Large intestine (tissue), 3 donors: ENCODE results near the gene C1orf210. TPM values are rescaled to one million over a fixed set of nuclear protein-coding genes. Genes with fewer than 3 reads are reported as not detected.

Experiments used
- DNase-seq, 2 donors: peaks; one replicate each; pipeline versions ENCODE4 v3.0.0 to v3.0.0-alpha.2; 2013
- H3K27ac ChIP-seq: one replicate; pipeline ENCODE4 v1.5.1; 2013; ENCODE audit warnings: low read length
- H3K27me3 ChIP-seq: 2 replicates; pipeline ENCODE4 v1.6.1; 2013; ENCODE audit warnings: low read length; ENCODE audit not compliant: control insufficient read depth, insufficient read depth
- H3K36me3 ChIP-seq: 2 replicates; pipeline ENCODE4 v1.6.1; 2013; ENCODE audit warnings: low read length; ENCODE audit not compliant: control insufficient read depth, insufficient read depth
- H3K4me1 ChIP-seq: one replicate; pipeline ENCODE4 v1.6.1; 2013; ENCODE audit warnings: low read length; ENCODE audit not compliant: control insufficient read depth, insufficient read depth
- H3K4me3 ChIP-seq: one replicate; pipeline ENCODE4 v1.5.1; 2013; ENCODE audit warnings: low read length
- H3K9me3 ChIP-seq: one replicate; pipeline ENCODE4 v1.6.1; 2013; ENCODE audit warnings: mild to moderate bottlenecking, low read depth, low read length, moderate library complexity; ENCODE audit not compliant: control insufficient read depth
- WGBS: methylation state at CpG from one replicate; pipeline ENCODE4 v1.1.5; 2013; ENCODE audit warnings: low lambda C conversion rate; ENCODE audit not compliant: insufficient coverage; 5-methylcytosine and 5-hydroxymethylcytosine counted together
- polyA plus RNA-seq: library from polyadenylated mRNA; unstranded; fragments of 120-200 nt; gene quantifications from one replicate; pipeline ENCODE4 v1.2.1, GENCODE V29; 2013

The C1orf210 gene
- polyA plus RNA-seq, 1 donor: 46.2 TPM

- Histone ChIP-seq H3K36me3 (no peaks in the 10 kb centered on the region), H3K4me3 (no peak overlapping the region), H3K4me1 (no peaks in the 10 kb centered on the region), H3K27ac (no peak overlapping the region), H3K27me3 (no peaks in the 10 kb centered on the region), H3K9me3 (no peaks in the 10 kb centered on the region)
- DNase-seq: no peak
- WGBS: 80% methylated on average over 1 of the region's 24 CpGs
Measured at GRCh38 chr1:43312663-43313515, 27.5 kb upstream of the C1orf210 start.

DNA sequence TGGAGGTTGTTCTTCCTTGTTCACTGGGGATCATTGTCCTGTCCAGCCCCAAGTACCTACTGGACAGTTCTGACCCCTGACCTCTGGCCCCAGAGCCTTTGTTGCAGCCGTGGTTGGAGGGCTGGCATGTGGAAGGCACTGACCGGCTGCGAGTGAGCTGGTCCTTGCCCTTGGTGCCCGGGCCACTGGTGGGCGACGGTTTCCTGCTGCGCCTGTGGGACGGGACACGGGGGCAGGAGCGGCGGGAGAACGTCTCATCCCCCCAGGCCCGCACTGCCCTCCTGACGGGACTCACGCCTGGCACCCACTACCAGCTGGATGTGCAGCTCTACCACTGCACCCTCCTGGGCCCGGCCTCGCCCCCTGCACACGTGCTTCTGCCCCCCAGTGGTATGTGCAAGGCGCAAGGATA, 26.8 kb upstream of the C1orf210 start:
- no CpG with 5 or more reads among the region's 19 CpGs for WGBS
- no peaks in the 10 kb centered on the region for H3K9me3 ChIP-seq
- no peaks in the 10 kb centered on the region for H3K27me3 ChIP-seq
- DNase-seq: no peak
- no peak overlapping the region for H3K27ac ChIP-seq
- H3K4me3 ChIP-seq: no peak overlapping the region
- H3K4me1 ChIP-seq: no peaks in the 10 kb centered on the region
- H3K36me3 ChIP-seq: no peaks in the 10 kb centered on the region

DNA sequence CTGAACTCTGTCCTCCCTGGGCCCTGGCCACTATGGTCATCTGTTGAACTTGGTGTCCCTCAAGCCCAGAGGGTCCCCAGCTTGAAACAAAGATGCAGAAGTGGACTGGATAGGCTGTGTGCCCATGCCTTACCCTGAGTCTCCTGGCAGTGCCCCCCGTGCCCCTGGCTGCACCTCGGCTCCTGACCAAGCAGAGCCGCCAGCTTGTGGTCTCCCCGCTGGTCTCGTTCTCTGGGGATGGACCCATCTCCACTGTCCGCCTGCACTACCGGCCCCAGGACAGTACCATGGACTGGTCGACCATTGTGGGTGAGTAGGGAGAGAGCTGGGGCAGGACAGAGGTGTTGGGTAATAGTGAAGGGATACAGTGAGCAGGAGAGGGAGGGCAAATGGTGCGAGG, 26.1 kb upstream of the C1orf210 start:
- Histone ChIP-seq H3K4me3 (no peak overlapping the region), H3K27ac (no peak overlapping the region), H3K27me3 (no peaks in the 10 kb centered on the region), H3K4me1 (no peaks in the 10 kb centered on the region), H3K9me3 (no peaks in the 10 kb centered on the region), H3K36me3 (no peaks in the 10 kb centered on the region)
- no peak for DNase-seq
- no CpG with 5 or more reads among the region's 9 CpGs for WGBS

GRCh38 chr1:43309405-43310025, 24.1 kb upstream of the C1orf210 start:
- no CpG with 5 or more reads among the region's 13 CpGs for WGBS

DNA sequence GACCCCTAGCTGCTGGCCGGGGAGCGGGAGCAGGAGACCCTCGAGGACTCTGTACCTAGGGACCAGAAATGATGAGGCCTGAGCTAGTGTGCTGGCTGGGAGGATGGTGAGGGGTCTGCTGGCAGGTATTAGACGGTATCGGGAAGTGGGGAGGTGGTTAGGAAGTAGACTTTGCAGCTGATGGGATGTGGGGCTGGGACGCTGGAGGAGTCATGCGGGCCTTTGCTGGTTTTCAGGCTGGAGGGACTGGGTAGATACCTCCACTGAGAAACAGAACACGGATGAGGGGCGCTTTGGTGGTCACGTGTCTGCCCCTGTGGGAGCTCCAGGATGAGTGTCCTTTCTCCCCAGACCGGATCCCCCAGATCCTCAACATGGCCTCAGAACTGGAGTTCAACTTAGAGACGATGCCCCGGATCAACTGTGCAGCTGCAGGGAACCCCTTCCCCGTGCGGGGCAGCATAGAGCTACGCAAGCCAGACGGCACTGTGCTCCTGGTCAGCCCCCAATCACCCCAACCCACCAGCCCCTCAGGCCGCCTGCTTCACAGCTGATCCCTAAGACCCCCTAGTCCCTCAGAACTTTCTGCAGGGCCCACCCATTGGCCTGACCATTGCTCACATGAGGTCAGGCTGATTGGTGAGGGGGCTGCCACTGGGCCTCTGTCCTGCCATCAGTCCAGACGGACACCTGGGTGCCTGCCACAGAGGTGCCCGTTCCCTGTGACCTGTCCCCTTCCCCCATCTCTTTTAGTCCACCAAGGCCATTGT, 23.4 kb upstream of the C1orf210 start:
- no peaks in the 10 kb centered on the region for H3K27me3 ChIP-seq
- H3K4me1 ChIP-seq: peaks cover 1% of the 10 kb centered on the region
- no peak overlapping the region for H3K4me3 ChIP-seq
- no peak for DNase-seq
- no peak overlapping the region for H3K27ac ChIP-seq
- no peaks in the 10 kb centered on the region for H3K9me3 ChIP-seq
- no CpG with 5 or more reads among the region's 20 CpGs for WGBS
- no peaks in the 10 kb centered on the region for H3K36me3 ChIP-seq

More at GRCh38 chr1:43309405-43310025, 24.1 kb upstream of the C1orf210 start:
- Histone ChIP-seq H3K9me3 (no peaks in the 10 kb centered on the region), H3K36me3 (no peaks in the 10 kb centered on the region), H3K4me1 (no peaks in the 10 kb centered on the region), H3K27ac (no peak overlapping the region), H3K4me3 (no peak overlapping the region), H3K27me3 (no peaks in the 10 kb centered on the region)
- DNase-seq: no peak

DNA sequence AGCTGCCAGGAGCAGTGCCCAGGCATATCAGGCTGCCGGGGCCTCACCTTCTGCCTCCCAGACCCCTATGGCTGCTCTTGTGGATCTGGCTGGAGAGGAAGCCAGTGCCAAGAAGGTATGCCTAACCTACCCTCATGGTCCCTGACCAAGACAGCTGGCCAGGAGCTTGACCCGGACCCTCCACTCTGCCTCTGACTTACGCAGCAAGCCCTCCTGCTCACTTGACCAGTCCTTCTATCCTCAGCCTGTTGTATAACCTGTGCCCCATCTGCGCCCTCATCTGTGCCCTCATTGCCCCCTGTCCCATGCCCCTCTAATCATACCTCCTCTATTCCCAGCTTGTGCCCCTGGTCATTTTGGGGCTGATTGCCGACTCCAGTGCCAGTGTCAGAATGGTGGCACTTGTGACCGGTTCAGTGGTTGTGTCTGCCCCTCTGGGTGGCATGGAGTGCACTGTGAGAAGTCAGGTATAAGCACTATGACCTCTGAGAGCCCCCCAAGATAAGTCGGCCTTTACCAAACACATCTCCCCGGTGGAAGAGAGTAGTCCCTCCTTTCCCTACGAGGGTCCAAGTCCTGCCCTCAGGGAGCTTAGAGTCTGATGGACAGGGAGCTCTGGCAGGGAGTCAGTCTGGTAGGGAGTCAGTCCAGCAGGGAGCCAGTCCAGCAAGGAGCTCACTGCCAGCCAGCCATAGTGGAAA, 22.2 kb upstream of the C1orf210 start:
- Histone ChIP-seq H3K4me3 (no peak overlapping the region), H3K36me3 (no peaks in the 10 kb centered on the region), H3K9me3 (no peaks in the 10 kb centered on the region), H3K27me3 (no peaks in the 10 kb centered on the region), H3K27ac (no peak overlapping the region), H3K4me1 (peaks cover 11% of the 10 kb centered on the region)
- DNase-seq: no peak
- WGBS: 100% methylated on average over 2 of the region's 9 CpGs

DNA sequence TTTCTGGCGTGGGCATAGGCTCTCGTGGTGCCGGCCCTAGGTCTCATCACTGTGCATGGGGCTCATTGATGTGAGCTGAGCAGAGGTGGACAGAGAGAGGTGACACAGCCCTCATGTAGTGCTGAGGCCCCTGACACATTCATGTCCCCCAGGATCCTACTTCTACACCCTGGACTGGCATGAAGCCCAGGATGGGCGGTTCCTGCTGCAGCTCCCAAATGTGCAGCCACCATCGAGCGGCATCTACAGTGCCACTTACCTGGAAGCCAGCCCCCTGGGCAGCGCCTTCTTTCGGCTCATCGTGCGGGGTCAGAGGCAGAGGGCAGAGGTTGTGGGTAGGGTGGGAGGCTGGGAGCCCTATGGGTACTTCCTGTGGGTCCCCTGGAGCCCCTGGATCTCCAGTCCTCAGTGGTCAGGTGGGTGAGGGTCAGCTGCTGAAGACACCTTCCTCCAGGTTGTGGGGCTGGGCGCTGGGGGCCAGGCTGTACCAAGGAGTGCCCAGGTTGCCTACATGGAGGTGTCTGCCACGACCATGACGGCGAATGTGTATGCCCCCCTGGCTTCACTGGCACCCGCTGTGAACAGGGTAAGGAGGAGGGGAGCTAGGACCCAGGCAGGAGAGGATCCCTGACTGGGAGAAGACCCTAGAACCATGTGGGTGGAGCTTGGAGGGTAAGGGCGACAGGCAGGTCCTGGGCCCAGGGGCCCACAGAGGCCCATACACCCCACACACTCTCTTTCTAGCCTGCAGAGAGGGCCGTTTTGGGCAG, 21.5 kb upstream of the C1orf210 start:
- H3K36me3 ChIP-seq: no peaks in the 10 kb centered on the region
- WGBS: no CpG with 5 or more reads among the region's 17 CpGs
- H3K9me3 ChIP-seq: no peaks in the 10 kb centered on the region
- H3K27me3 ChIP-seq: no peaks in the 10 kb centered on the region
- DNase-seq: no peak
- H3K4me1 ChIP-seq: peaks cover 15% of the 10 kb centered on the region
- H3K4me3 ChIP-seq: no peak overlapping the region
- H3K27ac ChIP-seq: no peak overlapping the region

- H3K27me3 ChIP-seq: no peaks in the 10 kb centered on the region
Measured at GRCh38 chr1:43305926-43306687, 20.7 kb upstream of the C1orf210 start.

DNA sequence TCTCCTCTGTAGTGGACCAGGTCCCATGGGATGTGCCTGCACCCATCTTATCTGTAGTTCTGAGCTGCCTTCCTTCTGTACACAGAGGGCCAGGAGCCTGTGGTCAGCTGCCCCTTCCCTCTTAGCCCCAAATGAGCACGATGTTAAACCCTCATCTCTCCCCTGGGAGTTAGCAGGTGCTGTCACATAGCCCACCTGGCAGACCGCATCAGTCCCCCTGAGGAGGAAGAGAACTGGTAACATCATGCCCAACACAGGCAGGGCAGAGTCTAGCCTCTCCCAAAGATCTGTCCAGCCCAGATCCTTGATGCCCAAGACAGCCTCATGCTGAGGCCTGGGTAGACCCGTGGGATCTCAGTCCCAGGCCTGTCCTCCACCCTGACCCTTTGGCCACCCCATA, 20.1 kb upstream of the C1orf210 start:
- WGBS: no CpG with 5 or more reads among the region's 3 CpGs
- Histone ChIP-seq H3K9me3 (no peaks in the 10 kb centered on the region), H3K4me1 (peaks cover 15% of the 10 kb centered on the region), H3K27me3 (no peaks in the 10 kb centered on the region), H3K36me3 (no peaks in the 10 kb centered on the region), H3K27ac (no peak overlapping the region), H3K4me3 (no peak overlapping the region)
- DNase-seq: no peak

More at GRCh38 chr1:43305926-43306687, 20.7 kb upstream of the C1orf210 start:
- H3K36me3 ChIP-seq: no peaks in the 10 kb centered on the region
- H3K9me3 ChIP-seq: no peaks in the 10 kb centered on the region
- DNase-seq: no peak
- H3K4me1 ChIP-seq: peaks cover 15% of the 10 kb centered on the region
- no peak overlapping the region for H3K4me3 ChIP-seq
- 100% methylated on average over 1 of the region's 6 CpGs for WGBS
- no peak overlapping the region for H3K27ac ChIP-seq
